PC-9 (cell line): Measurements from ENCODE around the gene DPP9.

Experiments used
- EZH2 ChIP-seq: fragments of 200-600 bp; sonication (generic); IDR thresholded peaks from 2 replicates; pipeline ENCODE4 v1.8.0; 2017; ENCODE audit warnings: antibody characterized with exemption, low read depth
- TF ChIP-seq, protein P1 (sequence below): fragments of 200-600 bp; sonication (generic); conservative IDR thresholded peaks from 2 replicates; pipeline ENCODE4 v1.6.1; 2017; ENCODE audit warnings: mixed run types, antibody characterized with exemption, mild to moderate bottlenecking, moderate library complexity

DNA sequence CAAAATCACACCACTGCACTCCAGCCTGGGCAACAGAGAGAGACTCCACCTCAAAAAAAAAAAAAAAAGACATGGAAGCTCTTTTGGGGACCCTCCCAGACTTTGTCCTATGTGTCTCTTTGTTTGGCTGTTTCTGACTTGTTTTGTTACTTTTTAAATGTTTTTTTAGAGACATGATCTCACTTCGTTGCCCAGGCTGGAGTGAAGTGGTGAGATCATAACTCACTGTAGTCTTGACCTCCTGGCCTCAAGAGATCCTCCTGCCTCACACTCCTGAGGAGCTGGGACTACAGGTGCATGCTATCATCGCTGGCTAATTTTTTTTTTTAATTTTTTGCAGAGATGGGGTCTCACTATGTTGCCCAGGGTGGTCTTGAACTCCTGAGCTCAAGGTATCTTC, 16.4 kb upstream of the DPP9 start:
- TF ChIP-seq, protein P1, sequence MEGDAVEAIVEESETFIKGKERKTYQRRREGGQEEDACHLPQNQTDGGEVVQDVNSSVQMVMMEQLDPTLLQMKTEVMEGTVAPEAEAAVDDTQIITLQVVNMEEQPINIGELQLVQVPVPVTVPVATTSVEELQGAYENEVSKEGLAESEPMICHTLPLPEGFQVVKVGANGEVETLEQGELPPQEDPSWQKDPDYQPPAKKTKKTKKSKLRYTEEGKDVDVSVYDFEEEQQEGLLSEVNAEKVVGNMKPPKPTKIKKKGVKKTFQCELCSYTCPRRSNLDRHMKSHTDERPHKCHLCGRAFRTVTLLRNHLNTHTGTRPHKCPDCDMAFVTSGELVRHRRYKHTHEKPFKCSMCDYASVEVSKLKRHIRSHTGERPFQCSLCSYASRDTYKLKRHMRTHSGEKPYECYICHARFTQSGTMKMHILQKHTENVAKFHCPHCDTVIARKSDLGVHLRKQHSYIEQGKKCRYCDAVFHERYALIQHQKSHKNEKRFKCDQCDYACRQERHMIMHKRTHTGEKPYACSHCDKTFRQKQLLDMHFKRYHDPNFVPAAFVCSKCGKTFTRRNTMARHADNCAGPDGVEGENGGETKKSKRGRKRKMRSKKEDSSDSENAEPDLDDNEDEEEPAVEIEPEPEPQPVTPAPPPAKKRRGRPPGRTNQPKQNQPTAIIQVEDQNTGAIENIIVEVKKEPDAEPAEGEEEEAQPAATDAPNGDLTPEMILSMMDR: no peak
- no peak for TF ChIP-seq EZH2
